ENCODE data around the gene FAM180A. TPM values are rescaled to one million over a fixed set of nuclear protein-coding genes. Genes with fewer than 3 reads are reported as not detected.
"Not testable (repeated sequence)": the region's sequence is repeated elsewhere in the genome, so short reads cannot be mapped to it uniquely, and the experiment has no call there.

The FAM180A gene
- total RNA-seq, 1 experiment from 2014 or later: 4.1 TPM

DNA sequence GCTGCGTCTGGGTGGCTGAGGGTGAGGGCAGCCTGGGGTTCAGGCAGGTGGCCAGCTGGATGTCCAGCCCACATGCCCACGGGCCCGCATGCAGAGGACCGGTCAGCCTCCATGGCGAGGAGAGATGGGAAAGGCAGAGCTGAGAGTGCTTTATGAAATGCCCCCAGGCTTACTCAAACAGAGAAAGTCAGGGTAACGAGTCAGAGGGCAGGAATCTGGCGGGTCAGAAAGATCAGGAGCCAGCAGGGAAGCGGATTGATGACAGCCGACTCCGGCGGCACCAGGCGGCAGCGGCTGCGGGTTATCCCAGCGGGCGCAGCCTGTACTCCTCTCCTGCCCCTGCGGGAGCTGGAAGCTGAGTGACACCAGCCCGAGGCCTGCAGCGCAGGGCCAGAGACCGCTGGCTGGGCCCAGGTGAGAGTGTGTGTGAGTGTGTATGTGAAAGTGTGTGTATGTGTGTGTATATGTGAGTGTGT is 34.0 kb downstream of the FAM180A start:
- DNase-seq (ENCODE audit: low read depth): peak; percentile 92

GRCh38 chr7:135713836-135714470 is 34.7 kb downstream of the FAM180A start:
- peak; percentile 24 for DNase-seq (ENCODE audit: low read depth)

GRCh38 chr7:135712796-135713195 is 35.8 kb downstream of the FAM180A start:
- DNase-seq (ENCODE audit: low read depth): no peak

DNA sequence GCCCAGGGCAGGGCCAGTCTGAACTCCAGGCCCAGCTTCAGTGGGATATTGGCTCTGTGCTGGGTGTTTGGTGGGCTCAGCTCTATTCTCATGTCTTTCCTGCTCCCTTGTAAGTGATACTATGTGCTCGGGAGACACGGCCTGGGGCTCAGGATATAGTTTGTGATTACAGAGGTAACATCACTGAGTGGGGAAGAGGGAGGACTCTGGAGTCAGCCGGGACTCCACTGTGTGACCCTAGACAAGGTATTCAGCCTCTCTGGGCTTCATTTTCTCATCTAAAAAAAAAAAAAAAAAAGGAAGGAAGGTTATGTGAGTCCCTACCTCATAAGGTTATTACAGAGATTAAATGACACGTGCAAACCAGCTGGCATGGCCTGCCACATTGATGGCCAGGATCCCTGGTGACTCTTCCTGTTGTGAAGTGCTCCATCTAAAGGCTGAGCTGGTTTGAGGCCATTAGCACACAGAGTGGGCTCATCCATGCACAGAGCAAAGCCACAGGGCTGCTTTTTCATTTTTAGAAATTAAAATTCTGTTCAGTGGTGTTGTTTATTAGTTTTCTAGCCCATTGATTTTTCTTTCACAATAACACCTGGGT is 36.3 kb downstream of the FAM180A start:
- peak; percentile 59 for DNase-seq (ENCODE audit: low read depth)

DNA sequence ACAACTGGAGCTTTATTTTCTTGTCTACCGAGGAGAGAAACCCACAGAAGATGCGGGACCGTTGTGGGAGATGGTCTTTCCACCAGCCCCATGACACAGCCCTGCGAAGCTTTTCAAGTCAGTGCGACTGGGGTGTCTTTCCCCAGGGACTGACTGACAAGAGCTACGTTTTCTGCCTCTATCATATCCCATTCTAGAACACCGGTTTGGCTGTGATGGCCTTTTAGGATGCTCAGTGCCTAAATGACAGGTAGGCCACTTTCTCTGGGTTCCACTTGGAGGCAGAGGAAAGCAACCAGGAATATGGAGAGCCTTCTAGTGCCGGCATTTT is 37.5 kb downstream of the FAM180A start:
- no peak for DNase-seq (ENCODE audit: low read depth)

DNA sequence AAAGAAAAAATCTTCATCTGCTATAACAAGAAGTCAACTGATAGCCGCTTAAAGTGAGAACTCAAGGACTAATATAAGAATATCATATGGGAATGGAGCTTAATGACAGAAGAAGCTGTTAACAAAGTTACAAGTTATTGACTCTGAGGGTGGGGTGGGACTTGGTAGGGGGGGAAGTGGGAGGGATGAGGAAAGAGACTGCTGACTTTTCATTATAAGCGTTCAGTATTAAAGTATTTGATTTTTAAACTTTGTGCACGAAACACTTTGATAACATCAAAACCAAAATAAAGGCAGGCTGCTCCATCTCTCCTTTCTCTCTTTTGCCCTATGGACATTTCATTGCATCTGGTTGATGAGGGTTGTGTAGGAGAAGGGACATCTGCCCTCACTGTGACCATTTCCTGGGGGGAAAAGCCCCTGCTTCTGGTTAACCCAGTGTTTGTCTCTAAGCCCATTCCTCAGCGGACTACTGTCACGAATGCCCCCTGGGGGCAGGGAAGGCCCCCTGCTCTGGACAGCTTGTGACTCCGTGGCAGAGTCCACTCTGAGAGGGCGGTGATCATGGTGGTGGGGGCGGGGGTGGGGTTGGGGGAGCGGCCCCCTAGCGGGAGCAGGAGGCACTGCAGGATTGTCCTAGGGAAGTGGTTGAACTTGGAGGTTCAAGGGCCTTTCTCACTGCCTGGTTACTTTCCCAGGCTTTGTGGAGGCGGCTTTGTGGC is 38.0 kb downstream of the FAM180A start:
- no peak for DNase-seq (ENCODE audit: low read depth)

- no peak for DNase-seq (ENCODE audit: low read depth)
Observed at GRCh38 chr7:135709508-135709907, 39.1 kb downstream of the FAM180A start.

DNA sequence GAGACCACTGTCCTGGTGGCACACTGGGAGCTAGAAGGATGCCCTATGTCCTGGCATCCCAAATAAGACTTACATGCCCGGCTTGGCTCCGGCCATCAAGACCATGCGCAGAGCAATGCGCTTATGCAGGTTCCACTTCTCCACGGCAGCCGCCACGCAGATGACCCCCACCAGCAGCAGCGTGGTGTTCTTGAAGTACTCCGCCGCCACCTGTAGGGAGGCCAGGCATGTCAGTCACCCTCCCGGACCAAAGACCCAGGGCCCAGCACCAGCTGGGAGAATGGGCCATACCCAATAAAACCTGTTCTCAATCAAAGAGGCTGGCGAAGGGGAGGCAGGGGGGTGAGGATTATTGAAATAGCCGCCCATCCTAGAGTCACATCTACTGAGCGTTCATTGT is 40.6 kb downstream of the FAM180A start:
- no peak for DNase-seq (ENCODE audit: low read depth)

GRCh38 chr7:135707570-135707966 is 41.0 kb downstream of the FAM180A start:
- no peak for DNase-seq (ENCODE audit: low read depth)

- DNase-seq (ENCODE audit: low read depth): no peak
Observed at GRCh38 chr7:135706858-135707569, 41.6 kb downstream of the FAM180A start.

DNA sequence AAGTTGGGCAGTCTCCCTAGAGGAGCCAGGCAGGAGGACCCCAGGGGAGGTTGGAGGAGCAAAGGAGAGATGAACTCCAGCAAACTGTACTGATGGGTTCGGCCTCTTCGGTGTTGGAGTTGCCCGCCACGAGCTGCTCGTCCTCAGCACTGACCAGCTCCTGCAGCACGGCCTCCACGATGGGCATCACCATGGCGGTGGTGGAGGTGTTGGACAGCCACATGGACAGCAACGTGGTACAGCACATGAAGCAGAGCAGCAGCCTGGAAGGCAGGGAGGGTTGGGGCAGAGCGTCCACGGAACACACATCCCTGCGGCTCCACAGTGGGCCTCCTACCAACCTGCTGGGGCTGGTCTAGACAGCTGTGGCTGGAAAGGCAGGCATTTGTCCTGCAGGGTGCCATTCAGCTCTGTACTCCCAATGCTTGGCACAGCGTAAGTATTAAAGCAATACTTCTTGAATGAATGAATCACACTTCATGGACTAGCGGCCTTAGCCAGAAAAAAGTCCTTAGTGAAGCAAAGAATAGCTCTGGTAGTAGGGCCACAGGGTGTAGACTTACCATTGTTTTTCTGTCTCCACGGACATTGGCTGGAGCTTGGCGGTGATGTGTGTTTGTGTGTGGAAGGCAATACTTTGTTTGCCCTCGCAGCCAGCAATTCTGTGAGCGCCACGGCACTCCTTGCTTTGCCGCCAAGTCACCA is 42.4 kb downstream of the FAM180A start:
- no peak for DNase-seq (ENCODE audit: low read depth)

DNA sequence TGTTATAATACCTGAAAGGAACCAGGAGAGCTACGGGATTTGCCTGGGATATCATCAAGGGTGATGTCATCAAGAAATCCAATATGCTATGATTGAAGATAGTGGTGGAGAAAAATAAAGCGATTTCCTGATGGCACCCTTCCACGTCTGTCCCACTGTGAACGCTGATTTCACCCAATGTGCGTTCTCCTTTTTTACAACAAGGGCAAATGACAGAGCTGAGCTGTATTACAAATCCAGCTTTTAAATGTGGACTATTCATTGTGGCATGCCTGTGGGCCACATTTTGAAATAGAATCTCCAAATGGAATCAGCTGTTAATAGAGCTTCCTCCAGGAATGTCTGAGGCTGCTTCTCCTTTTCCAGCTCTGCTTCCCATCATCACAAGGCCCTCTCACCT is 43.9 kb downstream of the FAM180A start:
- DNase-seq (ENCODE audit: low read depth): no peak

GRCh38 chr7:135704074-135704473 is 44.5 kb downstream of the FAM180A start:
- DNase-seq (ENCODE audit: low read depth): no peak

DNA sequence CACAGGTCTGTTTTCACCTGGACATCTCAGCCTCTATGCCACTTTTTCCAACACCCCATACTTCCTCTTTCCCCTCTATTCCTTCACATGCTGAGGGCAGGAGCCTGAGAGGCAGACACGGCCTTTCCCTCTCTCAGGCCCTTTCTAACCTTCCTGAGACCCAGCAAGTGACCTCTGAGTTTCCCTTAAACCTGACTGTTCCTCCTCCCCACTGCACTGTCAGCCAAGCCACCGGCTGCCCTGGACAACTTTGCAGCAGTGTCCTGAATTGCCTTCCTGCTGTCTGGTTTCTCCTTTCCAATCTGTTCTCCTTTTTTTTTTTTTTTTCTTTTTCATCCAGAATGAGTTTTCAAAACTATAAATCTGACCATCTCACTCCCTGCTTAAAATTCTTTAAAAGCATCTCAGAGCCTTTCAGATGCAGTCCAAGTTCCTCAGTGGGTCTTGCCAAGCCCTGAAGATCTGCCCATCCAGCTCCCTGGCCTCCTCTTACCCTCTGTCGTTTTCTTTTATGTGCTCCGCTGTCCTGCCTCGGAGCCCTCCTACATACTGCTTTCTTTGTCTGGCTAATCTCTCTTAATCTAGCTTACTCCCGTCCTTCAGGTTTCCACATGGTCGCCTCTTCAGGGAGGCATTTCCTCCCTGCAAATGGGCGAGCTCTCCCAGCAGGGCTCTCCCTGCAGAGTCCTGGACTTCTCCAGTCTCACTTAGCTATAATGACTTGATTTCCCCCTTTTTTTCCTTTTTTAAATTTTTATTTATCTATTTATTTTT is 51.1 kb downstream of the FAM180A start:
- no peak for DNase-seq (ENCODE audit: low read depth)

GRCh38 chr7:135693558-135693957 is 55.1 kb downstream of the FAM180A start:
- DNase-seq (ENCODE audit: low read depth): no peak

DNA sequence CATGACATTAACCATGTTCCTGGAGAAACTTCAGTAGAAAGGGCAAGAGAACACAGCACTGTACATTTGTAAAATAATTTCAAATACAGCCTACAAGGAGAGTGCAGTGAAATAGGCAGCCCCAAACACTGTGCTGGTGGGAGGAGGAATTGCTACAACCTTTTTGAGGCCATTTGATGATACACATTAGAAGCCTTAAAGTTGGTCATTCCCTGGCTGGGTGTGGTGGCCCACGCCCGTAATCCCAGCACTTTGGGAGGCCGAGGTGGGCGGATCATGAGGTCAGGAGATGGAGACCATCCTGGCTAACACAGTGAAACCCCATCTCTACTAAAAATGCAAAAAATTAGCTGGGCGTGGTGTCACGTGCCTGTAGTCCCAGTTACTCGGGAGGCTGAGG is 56.0 kb downstream of the FAM180A start:
- DNase-seq (ENCODE audit: low read depth): not testable (repeated sequence)

- DNase-seq (ENCODE audit: low read depth): peak; percentile 44
Observed at GRCh38 chr7:135692055-135692454, 56.6 kb downstream of the FAM180A start.

- peak; percentile 99 for DNase-seq (ENCODE audit: low read depth)
Observed at GRCh38 chr7:135690566-135690965, 58.0 kb downstream of the FAM180A start.

DNA sequence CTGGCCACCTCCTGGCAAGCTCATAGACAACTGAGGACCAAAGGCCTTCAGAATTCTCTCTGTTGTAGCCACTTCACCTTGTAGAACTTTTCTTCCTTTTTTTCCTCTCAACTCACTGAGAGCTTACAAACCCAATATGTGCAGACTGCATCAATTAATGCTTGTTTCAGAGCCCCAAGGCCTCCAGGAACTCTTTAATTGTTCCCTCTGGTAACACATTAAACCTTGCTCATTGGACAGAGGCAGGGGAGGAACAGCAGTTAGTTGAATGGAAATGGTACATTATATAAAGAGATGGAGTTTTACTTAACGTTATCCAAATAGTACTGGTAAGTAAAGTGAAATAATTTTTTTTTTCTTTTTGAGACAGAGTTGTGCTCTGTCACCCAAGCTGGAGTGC is 61.1 kb downstream of the FAM180A start:
- DNase-seq (ENCODE audit: low read depth): no peak

DNA sequence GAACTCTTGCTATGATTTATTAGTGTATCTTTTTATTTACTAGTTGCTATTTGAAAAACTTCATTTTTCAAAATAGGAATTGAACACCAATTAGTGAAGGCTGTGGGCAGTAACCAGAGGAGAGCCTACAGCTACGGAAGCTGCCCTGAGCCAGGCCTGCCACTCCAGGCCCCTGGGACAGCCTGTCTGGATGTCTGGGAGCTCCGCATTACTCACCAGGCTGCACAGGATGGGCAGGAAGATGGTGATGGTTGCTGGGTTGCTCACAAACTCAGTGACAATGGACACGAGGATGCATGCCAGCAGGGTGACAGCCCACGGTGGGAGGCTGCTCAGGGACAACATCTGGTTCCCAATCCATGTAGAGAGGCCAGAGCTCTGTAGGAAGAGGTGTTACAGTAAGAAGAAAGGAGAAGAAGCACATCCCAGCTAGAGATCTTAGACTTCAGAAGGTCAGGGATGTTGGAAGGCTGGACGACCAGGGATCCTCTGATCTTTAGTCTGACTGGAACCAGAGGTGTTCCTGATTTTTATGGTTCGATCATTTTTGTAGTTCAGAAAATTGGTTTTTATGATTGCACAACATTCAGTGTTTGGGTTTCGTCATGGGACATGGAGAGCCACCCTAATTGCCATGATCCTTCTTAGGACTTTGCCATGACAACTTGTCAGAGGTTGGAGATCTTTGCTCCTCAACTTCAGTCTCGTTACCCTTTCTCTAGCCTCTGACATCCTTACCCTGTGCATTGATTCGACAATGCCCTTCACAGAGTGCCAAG is 63.1 kb downstream of the FAM180A start:
- DNase-seq (ENCODE audit: low read depth): peak; percentile 69
